Right renal pelvis (tissue), 4 donors: Measurements from ENCODE around the gene NFATC2. TPM values are rescaled to one million over a fixed set of nuclear protein-coding genes. Genes with fewer than 3 reads are reported as not detected.
"Not testable (repeated sequence)": the region's sequence is repeated elsewhere in the genome, so short reads cannot be mapped to it uniquely, and the experiment has no call there.

Experiments
- DNase-seq, 4 donors: peaks; one replicate each; pipeline ENCODE4 v3.0.0-alpha.2; 2013; ENCODE audit warnings: low read depth in 4 of 4, low spot score in 3 of 4, missing footprints in 1 of 4
- polyA plus RNA-seq, 4 donors: library from polyadenylated mRNA; unstranded; fragments of 120-200 nt; gene quantifications; one replicate each; pipeline ENCODE4 v1.2.1, GENCODE V29; 2013; ENCODE audit not compliant: insufficient read length in 4 of 4

NFATC2 gene
- polyA plus RNA-seq, 4 donors: 1.7 to 2.7 (median 1.7) TPM

DNA sequence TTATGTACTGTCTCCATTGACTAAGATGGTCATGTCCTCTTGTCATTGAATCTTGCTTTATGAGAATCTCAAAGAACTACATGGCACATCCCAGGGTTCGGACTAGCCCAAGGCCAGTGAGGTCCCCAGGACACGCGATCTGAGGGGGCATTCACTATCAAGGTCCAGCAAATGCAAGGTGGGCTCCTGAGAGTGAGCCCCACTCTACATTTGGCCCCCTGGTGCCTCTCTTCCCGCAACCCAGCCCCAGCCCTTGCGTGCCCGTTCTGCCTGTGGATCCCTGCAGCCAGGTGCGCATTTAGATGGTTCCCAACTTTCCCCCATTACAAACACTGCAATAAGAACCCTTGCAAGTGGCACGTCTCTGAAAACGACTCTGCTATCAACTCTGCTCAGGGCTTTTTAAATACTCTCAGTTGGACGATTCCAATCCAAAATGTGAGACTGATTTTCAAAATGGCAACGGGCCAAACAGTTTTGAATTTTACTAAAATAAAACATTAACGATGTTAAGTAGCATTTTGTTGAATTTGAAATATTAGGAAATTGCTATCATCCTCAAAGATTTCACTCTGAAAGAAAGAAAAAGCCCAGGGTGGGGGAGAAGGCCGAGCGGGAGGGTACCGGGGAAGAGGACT, 59.6 kb downstream of the NFATC2 start:
- no peak for DNase-seq

DNA sequence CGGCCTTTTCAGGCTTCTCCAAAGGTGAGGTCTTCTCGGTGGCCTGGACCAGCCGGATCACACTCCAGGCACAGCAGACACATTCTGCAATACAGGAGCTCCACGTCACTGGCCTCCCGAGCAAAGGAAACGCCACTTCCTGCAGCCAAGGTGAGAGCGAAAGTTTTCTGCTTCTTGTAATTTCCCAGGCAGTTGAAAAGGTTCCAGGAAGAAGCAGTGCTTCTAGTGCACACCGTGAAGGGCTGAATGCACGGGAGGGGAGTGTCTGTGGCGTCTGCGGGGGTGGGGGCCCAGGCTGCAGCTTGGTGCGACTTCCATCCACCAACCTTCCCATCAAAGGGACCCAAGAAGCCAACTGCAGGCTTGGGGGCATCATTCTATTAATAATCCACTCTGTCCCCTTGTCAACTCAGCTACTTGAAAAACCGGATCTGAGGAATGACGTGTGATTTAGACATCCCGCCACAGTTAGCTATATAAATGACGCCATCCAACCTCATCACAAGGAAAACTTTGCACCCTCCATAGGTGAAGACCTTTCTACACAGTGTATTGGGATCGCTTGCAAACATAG, 61.1 kb downstream of the NFATC2 start:
- DNase-seq: no peak

DNA sequence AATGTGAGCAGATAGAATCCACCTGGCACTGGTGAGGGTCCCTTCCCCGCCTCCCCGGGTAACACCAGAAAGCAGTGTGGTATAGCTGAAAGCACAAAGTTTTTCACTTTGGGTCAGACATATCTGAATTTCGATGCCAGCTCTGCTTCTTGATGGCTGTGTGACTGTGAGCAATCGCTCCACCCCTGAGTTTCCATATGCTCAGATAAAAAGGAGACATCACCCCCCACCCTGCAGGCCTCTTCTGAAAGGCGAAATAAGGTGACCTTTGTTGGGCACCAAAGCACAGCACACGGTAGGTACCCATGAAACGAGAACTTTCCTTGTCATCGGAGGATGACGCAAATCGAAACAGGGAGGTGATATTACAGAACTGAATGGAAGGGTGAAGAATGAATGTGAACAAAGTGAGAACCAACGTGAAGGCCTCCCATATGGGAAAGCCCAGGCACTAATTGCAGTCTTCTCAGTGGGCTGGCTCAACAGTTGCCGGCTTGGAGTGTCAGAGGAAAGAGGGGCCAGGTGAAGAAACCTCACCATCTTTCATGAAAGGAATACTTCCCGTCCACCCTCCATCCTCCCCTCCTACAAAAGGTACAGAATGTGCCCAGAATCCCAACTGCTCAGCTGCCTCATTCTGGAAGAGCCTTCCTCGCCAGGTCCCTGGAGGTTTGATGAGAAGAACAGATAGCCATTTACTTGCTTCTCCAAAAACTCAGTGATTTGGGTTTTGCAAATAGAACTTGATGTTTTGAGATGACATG, 61.8 kb downstream of the NFATC2 start:
- no peak for DNase-seq

DNA sequence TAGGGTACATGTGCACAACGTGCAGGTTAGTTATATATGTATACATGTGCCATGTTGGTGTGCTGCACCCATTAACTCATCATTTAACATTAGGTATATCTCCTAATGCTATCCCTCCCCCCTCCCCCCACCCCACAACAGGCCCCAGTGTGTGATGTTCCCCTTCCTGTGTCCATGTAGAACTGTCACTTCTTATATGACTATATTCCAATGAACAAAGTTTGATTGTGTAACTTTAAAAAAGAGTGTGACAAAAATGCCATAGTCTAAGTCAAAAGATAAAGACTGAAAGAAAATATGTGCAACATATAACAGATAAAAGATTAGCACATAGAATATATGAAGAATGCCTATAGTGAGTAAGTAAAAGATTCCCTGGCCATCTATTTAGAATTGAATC, 66.4 kb downstream of the NFATC2 start:
- DNase-seq: not testable (repeated sequence)

DNA sequence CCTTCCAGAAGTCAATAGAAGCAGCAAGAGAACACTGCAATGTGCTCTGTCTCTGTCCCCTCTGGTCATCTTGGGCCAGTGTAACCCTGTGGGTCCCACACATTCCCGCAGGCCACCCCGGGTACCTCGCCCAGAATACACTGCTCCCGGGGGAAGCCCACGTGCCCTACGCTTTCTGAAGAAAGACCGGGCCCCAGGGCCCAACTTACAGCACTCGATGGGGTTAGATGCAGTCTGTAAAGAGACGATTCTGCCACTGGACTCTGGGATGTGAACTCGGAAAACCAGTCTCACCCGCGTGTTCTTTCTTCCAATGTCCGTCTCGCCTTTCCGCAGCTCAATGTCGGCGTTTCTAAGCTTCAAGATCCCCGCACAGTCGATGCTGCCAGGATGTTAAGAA, 68.7 kb downstream of the NFATC2 start:
- no peak for DNase-seq

DNA sequence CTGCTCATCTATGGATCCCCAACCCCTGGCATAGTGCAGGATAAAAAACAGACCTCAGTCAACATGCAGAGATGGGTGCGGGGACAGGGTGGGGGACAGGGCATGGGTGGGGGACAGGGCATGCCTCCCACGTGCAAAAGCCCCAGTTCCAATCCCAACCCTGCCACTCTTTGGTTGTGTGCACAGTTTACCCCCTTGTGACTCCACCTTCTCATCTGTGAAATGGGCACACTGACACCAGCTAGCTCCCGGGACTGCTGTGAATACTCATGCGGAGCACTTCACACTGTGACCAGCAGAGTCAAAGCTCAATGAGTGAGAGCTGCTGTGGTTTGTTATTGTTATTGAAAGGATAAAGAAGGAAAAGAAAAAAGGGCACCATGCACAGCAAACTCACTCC, 69.3 kb downstream of the NFATC2 start:
- DNase-seq: no peak

DNA sequence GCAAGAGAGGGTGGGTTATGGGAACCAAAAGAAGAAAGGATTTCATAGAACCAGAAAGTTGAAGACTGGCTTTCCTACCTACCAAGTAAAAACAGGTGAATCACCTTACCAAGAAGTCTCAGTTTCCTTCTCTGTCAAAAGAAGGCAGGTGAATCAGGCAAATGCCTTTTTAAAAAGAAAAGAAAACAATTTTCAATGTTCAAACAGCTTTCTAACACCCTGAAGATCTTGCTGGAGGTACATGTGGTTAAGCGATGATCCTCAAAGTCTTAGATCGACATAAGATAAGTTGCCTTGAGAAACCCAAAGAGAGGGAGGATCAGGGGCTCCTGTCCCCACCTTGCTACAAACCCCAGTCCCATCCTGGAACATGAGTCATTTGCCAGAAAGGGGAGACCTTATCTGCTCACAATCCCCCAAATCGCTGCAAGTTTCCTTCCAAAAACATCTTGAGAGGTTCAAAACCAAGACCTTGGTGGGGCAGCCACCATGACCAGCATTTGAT, 71.6 kb downstream of the NFATC2 start:
- no peak for DNase-seq

DNA sequence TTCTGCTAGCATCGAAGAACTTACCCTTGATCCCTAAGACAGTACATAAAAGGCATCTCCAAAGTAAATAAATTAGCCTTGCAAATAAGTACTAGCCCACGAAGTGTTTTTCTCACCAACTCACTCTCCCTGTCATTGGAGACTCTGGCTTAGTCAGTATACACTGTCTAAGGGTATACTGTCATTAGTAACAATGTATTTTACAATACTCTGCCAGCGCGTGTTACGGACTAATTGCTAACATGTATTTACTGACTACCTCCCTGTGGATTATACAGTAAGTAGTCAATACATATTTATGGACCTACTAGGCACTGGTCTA, 72.1 kb downstream of the NFATC2 start:
- no peak for DNase-seq

DNA sequence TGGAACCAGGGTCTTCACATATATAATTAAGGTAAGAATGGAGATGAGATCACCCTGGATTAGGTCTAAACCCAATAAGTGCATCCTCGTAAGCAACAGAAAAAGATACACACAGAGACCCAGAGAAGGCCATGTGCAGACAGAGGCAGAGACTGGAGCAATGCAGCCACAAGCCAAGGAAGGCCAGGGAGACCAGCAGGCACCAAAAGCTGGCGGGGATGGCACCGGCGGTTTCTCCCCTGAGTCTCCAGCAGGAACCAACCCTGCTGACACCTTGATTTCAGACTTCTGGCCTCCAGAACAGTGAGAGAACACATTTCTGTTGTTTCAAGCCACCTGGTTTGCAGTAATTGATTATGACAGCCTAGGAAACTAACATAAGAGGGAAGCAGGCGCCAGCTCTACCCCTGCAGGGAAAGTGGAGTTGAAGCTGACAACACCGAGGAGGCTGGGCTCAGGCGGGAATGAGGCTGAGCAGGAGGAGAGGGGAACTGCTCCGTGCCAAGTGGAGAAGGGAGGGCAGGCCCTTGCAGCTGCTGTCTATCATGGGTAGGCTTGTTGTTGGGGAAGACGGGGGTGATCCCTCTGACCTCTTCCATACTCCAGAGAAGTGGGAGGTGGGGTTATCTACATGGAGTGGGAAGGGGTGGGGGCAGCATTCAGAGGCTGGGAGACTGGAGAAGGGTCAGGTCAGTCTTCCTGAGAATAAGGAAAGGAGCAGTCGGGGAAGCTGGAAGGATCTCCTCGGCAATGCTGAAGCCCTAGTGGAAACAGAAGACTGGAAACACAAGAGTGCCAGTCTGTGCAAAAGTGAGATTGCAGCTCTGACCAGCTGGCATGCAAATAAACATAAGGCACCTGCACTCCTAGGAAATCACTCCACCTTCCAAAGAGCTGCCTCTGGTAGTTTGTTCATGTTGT, 72.7 kb downstream of the NFATC2 start:
- DNase-seq: no peak

DNA sequence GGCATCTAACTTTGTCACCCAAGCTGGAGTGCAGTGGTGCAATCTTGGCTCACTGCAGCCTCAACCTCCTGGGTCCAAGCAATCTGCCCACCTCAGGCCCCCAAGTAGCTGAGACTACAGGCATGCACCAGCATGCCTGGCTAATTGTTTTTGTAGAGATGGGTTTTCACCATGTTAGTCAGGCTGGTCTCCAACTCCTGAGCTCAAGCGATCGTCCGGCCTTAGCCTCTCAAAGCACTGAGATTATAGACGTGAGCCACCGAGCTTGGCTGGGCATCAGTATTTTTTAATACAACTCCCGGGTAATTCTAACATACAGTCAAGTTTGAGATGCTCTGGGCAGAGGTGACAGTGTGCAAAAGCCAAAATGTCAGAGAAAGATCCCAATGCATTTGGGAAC, 73.5 kb downstream of the NFATC2 start:
- no peak for DNase-seq

DNA sequence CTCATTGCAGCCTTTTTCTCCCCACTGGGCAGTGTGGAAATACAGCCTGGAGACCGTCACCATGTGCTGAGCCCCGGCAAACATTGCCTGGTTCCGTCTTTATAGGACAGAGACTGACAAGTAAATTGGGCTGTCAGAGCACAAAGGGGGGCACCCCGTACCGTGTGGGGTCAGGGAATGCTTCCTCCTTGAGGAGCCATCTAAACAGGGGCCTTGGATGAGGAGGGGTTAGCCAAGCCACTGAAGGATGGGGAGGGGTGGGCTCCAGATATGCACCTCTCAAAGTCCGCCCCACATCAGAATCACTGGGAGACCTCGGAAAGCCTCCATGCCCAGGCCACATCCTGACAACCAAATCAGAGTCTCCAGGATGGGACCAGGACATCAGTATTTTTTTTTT, 73.9 kb downstream of the NFATC2 start:
- no peak for DNase-seq

DNA sequence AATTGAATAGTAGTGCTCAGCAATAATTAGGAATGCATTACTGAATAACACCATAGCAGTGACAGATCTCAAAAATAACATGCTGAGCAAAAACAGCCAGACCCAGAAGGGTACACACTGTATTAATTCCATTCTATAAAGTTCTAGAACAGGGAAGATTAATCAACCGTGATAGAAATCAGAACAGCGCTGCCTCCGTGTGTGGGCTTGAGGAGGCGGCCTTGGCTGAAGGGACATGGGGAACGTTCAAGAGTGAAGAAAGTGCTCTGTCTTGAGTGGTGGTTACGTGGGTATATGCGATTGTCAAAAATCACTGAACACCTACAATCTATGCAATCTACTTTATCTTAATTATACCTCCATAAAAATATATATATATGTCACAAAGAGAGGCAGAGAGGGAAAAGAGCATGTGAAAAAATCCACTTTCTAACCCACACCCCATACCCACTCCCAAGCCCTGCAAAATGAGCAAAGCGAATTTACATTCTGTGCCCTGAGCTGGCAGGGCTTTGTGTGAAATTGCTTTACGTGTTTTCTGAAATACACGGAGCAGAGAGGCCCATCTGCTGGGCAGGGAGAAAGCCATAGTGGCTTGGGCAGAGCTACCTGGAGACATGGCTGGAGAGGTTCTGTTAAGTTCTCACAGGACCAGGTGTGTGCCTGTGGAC, 74.4 kb downstream of the NFATC2 start:
- no peak for DNase-seq

DNA sequence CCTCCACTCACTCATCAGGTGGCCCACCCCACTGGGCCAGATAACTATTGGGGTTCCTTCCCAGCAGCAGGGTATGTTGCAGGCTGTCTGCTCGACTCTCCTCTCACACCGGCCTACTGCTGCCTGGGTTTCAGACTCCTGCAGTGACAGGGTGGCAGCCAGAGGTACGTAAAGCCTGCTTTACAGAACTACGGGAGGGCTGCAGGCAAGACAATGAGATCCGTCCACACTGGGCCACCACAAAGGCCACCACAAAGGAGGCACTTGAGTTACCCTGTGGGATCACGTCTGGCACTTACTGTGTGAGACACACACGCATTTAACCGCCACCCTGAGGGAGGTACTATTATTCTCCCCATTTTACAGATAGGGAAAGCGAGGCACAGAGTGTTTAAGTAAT, 78.5 kb downstream of the NFATC2 start:
- DNase-seq: no peak

DNA sequence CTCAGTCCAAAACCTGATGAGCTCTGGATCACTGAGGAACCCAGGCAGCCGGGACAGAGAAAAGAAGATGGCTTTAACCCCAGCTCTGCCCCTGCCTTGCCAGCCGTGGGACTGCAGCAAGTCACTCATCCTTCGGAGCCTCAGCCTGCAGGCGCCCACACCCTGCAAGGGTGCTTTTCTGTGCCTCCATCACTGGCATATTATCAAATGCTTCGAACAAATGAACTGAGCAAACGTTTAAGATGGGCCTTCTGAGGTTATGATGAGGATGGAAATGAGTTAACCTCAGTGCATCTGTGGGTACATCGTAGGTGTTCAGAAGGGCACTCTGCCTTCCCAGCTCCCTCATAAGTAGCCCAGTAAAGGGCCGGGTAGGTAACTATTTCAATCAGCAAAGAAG, 79.0 kb downstream of the NFATC2 start:
- DNase-seq: no peak

DNA sequence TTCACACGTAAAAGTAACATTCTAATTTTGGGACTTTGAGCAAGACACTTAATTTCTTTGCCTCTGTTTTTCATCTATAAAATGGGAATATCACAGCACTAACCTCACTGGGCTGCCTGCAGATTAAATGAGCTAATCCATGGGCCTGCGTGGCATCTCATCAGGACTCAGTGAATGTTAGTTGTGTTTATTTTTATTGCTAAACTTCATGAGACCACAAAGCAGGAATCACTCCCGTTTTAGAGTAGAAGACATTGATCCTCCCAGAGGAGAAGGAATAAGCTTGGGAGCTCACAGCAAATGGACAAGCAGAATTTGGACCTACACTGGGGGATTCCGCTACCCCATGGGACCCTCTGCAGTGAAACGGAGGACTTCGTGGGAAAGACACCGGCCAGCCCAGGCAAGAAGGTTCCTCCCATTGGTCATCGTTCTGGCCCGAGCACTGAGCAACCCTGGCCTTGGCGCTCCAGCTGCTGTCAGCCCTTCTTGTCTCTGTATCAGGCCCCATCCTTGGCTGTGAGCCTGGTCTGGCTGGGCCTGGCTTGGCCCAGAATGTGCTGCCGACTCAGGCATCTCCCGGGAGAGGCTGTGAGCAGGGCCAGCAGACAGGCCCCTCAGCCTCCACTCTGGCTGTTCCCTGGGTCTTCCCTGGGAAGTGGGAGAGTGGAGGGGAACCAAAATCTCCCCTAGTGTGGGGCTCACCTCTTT, 79.8 kb downstream of the NFATC2 start:
- DNase-seq: no peak

DNA sequence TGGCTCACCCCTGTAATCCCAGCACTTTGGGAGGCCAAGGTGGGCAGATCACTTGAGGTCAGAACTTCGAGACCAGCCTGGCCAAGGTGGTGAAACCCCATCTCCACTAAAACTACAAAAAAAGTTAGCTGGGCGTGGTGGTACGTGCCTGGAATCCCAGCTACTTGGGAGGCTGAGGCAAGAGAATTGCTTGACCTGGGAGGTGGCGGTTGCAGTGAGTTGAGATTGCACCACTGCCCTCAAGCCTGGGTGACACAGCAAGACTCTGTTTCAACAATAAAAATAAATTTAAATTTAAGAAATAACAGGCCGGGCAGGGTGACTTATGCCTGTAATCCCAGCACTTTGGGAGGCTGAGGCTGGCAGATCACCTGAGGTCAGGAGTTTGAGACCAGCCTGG, 80.7 kb downstream of the NFATC2 start:
- not testable (repeated sequence) for DNase-seq

DNA sequence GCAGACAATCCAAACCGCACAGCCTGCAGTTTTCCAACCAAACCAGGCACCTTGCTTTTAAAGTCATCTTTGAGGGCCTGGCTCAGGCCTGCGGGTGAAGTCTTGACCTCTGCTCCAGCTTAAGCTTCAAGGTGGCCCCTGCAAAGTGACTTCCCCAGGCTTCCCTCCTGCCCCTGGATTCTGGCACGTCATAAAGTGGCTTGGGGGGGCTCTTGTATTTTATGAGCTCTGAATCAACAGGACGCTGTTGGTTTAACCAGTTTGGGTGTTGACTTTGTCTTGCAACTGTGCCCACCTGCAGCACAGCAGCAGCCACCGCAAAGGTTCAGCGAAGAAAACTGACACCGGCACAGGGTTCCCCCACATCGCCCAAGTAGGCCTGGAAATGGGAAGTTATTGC, 81.2 kb downstream of the NFATC2 start:
- DNase-seq: no peak

DNA sequence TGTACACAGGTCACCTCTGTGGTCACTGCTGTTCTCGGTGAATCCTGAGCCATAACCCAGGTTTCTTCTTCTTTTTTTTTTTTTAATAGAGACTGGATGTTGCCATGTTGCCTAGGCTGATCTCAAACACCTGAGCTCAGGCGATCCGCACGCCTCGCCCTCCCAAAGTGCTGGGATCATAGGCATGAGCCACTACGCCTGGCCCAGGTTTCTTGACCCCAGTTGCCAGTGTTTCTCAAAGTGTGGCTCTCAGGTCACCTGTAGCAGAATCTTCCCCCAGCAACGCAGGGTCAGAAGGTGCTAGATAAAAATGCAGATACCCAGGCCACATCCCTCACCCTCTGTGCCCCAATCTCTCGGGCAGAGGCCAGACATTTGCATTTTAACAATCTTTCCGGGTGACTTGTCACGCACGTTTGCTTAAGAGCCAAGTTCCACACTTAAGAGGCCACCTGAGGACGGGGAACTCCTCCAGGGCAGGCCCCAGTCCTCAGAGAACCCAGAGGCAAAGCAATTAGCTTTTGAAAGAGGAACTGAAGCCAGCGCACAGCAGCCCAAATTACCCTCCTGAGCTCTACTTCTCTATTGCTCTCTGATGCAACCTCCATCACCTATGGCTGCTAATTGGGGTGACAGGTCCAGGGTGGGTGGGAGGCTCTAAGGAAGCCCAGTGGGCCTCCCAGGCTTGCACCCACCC, 81.8 kb downstream of the NFATC2 start:
- no peak for DNase-seq

DNA sequence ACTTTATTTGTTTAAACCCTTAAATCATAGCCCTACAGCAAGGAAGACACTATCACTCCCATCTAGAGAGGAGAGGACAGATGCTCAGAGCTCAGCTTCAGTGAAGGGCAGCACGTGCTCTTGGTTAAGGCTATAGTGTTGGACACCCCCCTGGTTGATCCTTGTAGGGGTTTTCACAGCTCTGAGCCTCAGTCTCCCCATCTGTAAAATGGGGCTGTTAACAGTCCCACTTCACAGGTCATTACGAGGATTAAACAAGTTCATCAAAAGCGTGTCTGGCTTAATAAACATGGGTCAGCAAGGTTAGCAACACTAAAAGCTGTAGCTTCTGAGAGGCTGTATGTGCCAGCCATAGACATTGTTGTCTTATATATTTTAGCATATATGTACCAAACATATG, 82.4 kb downstream of the NFATC2 start:
- no peak for DNase-seq
